Omental fat pad (tissue), 4 donors: ENCODE data around the gene DDI2. TPM values are rescaled to one million over a fixed set of nuclear protein-coding genes. Genes with fewer than 3 reads are reported as not detected.

ENCODE experiments used
- ATAC-seq: fragments of 150-250 bp; one replicate; pipeline ENCODE4 v1.9.1; 2016; ENCODE audit warnings: mild to moderate bottlenecking, moderate library complexity; ENCODE audit not compliant: low FRiP score
- DNase-seq: peaks from one replicate; pipeline ENCODE4 v3.0.0-alpha.2; 2019; ENCODE audit warnings: low spot score
- CTCF ChIP-seq, 3 donors: fragments of 450-650 bp; IDR thresholded peaks; one replicate each; pipeline ENCODE4 v1.5.1; 2016 to 2017; ENCODE audit warnings: antibody characterized with exemption in 3 of 3, mild to moderate bottlenecking in 3 of 3, moderate library complexity in 2 of 3
- total RNA-seq, 4 donors: library from RNA; depleted of rRNA; stranded (reverse); fragments of >200 nt; gene quantifications; one replicate each; pipeline ENCODE4 v1.1.0, GENCODE V29; 2016

The DDI2 gene
- total RNA-seq, 4 donors from 2014 or later, result 49.3 to 63.2 (median 54.5) TPM

- DNase-seq, result no peak
- ATAC-seq, result no peak
- TF ChIP-seq CTCF (IDR thresholded peaks at IDR 0.05), result no peak
These were observed 51.8 kb downstream of the DDI2 start for GRCh38 chr1:15669074-15669473.

- DNase-seq, result no peak
- no peak for ATAC-seq
- TF ChIP-seq CTCF (IDR thresholded peaks at IDR 0.05), result no peak
These were observed 52.6 kb downstream of the DDI2 start for GRCh38 chr1:15669864-15670263.

- DNase-seq, result no peak
- no peak for TF ChIP-seq CTCF (IDR thresholded peaks at IDR 0.05)
- no peak for ATAC-seq
These were observed 54.2 kb downstream of the DDI2 start for GRCh38 chr1:15671430-15671829.

GRCh38 chr1:15674386-15675159, 57.3 kb downstream of the DDI2 start:
- ATAC-seq (no peak), DNase-seq (no peak)
- no peak for TF ChIP-seq CTCF (IDR thresholded peaks at IDR 0.05)

- DNase-seq (no peak), ATAC-seq (no peak)
- no peak for TF ChIP-seq CTCF (IDR thresholded peaks at IDR 0.05)
These were observed 58.8 kb downstream of the DDI2 start for GRCh38 chr1:15676010-15676409.

- DNase-seq (no peak), ATAC-seq (no peak)
- TF ChIP-seq CTCF (IDR thresholded peaks at IDR 0.05), result no peak
These were observed 59.7 kb downstream of the DDI2 start for GRCh38 chr1:15676688-15677661.
